GM23338 (cell line): ENCODE data around the gene OMP. TPM values are rescaled to one million over a fixed set of nuclear protein-coding genes. Genes with fewer than 3 reads are reported as not detected.

Experiments
- ATAC-seq: fragments of 200-7000 bp; cut with Tn5 transposase; 3 replicates; pipeline ENCODE4 v1.9.1; 2020
- DNase-seq: peaks from one replicate; pipeline ENCODE4 v3.0.0-alpha.2; 2015; ENCODE audit warnings: low spot score
- H2AFZ ChIP-seq: fragments of 200-600 bp; sonication (generic); 2 replicates; pipeline ENCODE4 v1.8.0; 2016; ENCODE audit warnings: antibody characterized with exemption, mild to moderate bottlenecking, moderate library complexity
- H3F3A ChIP-seq: fragments of 200-600 bp; sonication (generic); replicated peaks from 2 replicates; pipeline ENCODE4 v1.8.0; 2017; ENCODE audit warnings: antibody characterized with exemption, mixed run types, low read depth
- H3K27ac ChIP-seq: fragments of 200-600 bp; sonication (generic); 2 replicates; pipeline ENCODE4 v1.6.1; 2016; ENCODE audit warnings: low read depth
- H3K27me3 ChIP-seq: fragments of 200-600 bp; sonication (generic); 2 replicates; pipeline ENCODE4 v1.8.0; 2016; ENCODE audit warnings: mild to moderate bottlenecking, mixed run types, moderate library complexity; ENCODE audit not compliant: insufficient read depth
- H3K36me3 ChIP-seq: fragments of 200-600 bp; sonication (generic); 2 replicates; pipeline ENCODE4 v1.8.0; 2016; ENCODE audit warnings: mild to moderate bottlenecking; ENCODE audit not compliant: insufficient read depth
- H3K4me1 ChIP-seq: fragments of 200-600 bp; sonication (generic); 2 replicates; pipeline ENCODE4 v1.8.0; 2016; ENCODE audit warnings: mild to moderate bottlenecking, moderate library complexity; ENCODE audit not compliant: insufficient read depth
- H3K4me2 ChIP-seq: fragments of 200-600 bp; sonication (generic); 2 replicates; pipeline ENCODE4 v1.7.1; 2017; ENCODE audit warnings: mixed run types
- H3K4me3 ChIP-seq: fragments of 200-600 bp; sonication (generic); 2 replicates; pipeline ENCODE4 v1.6.1; 2016; ENCODE audit warnings: mixed run types
- H3K79me2 ChIP-seq: fragments of 200-600 bp; sonication (generic); replicated peaks from 2 replicates; pipeline ENCODE4 v1.8.0; 2017; ENCODE audit warnings: mild to moderate bottlenecking; ENCODE audit not compliant: insufficient read depth
- H3K9me2 ChIP-seq: fragments of 200-600 bp; sonication (generic); 2 replicates; pipeline ENCODE4 v1.8.0; 2017; ENCODE audit not compliant: insufficient read depth
- H4K20me1 ChIP-seq: fragments of 200-600 bp; sonication (generic); replicated peaks from 2 replicates; pipeline ENCODE4 v1.8.0; 2017; ENCODE audit warnings: mild to moderate bottlenecking; ENCODE audit not compliant: insufficient read depth
- H3K27ac Mint-ChIP-seq: 2 replicates; pipeline ENCODE4 v1.8.0; 2020; ENCODE audit warnings: inconsistent platforms, mild to moderate bottlenecking, moderate library complexity, mixed read lengths
- H3K27me3 Mint-ChIP-seq: 3 replicates; pipeline ENCODE4 v1.8.0; 2022; ENCODE audit warnings: low read depth, mild to moderate bottlenecking, moderate library complexity, mixed read lengths, inconsistent platforms; ENCODE audit not compliant: insufficient read depth, poor library complexity
- H3K36me3 Mint-ChIP-seq: 3 replicates; pipeline ENCODE4 v1.8.0; 2021; ENCODE audit warnings: low read depth, mild to moderate bottlenecking, inconsistent platforms, moderate library complexity, mixed read lengths
- H3K4me1 Mint-ChIP-seq: 3 replicates; pipeline ENCODE4 v1.8.0; 2020; ENCODE audit warnings: mild to moderate bottlenecking, inconsistent platforms, mixed read lengths
- H3K4me3 Mint-ChIP-seq: 3 replicates; pipeline ENCODE4 v1.8.0; 2021; ENCODE audit warnings: moderate library complexity, mild to moderate bottlenecking, inconsistent platforms, mixed read lengths
- H3K9me3 Mint-ChIP-seq: 3 replicates; pipeline ENCODE4 v1.8.0; 2020; ENCODE audit warnings: moderate library complexity, mild to moderate bottlenecking, inconsistent platforms, mixed read lengths
- CREB1 ChIP-seq: fragments of 250-450 bp; sonication (Bioruptor Pico); IDR thresholded peaks from 2 replicates; pipeline ENCODE4 v1.5.0; 2020; ENCODE audit warnings: low read depth, mild to moderate bottlenecking, moderate library complexity
- CTCF ChIP-seq, 2 experiments: fragments of 200-600 bp in 1 of 2; sonication (generic) in 1 of 2; conservative IDR thresholded peaks; 2 replicates each; pipeline versions ENCODE4 v1.5.1 to v1.6.1; 2016 to 2017; ENCODE audit warnings: antibody characterized with exemption in 2 of 2, low read depth in 2 of 2, mild to moderate bottlenecking in 2 of 2, moderate library complexity in 1 of 2
- ETS1 ChIP-seq: IDR thresholded peaks from 2 replicates; pipeline ENCODE4 v1.6.1; 2016; ENCODE audit warnings: antibody characterized with exemption
- EZH2 ChIP-seq: fragments of 200-600 bp; sonication (generic); IDR thresholded peaks from one replicate; pipeline ENCODE4 v1.8.0; 2017; ENCODE audit warnings: antibody characterized with exemption, mild to moderate bottlenecking, low read depth; ENCODE audit not compliant: unreplicated experiment
- EZH2phosphoT487 ChIP-seq: fragments of 200-600 bp; sonication (generic); IDR thresholded peaks from one replicate; pipeline ENCODE4 v1.8.1; 2018; ENCODE audit warnings: antibody characterized with exemption; ENCODE audit not compliant: unreplicated experiment
- JUNB ChIP-seq: IDR thresholded peaks from one replicate; pipeline ENCODE4 v1.6.1; 2016; ENCODE audit warnings: antibody characterized with exemption; ENCODE audit not compliant: unreplicated experiment
- NANOG ChIP-seq: IDR thresholded peaks from 2 replicates; pipeline ENCODE4 v1.6.1; 2016; ENCODE audit warnings: antibody characterized with exemption, borderline replicate concordance
- POLR2AphosphoS5 ChIP-seq: IDR thresholded peaks from 2 replicates; pipeline ENCODE4 v1.6.1; 2016; ENCODE audit warnings: antibody characterized with exemption, low read depth
- REST ChIP-seq: IDR thresholded peaks from one replicate; pipeline ENCODE4 v1.6.1; 2018; ENCODE audit warnings: antibody characterized with exemption; ENCODE audit not compliant: unreplicated experiment
- STAT1 ChIP-seq: IDR thresholded peaks from one replicate; pipeline ENCODE4 v1.6.1; 2016; ENCODE audit warnings: antibody characterized with exemption; ENCODE audit not compliant: unreplicated experiment
- ZNF114 ChIP-seq: fragments of 250-450 bp; sonication (Bioruptor Pico); IDR thresholded peaks from 2 replicates; pipeline ENCODE4 v1.5.0; 2020; ENCODE audit warnings: mild to moderate bottlenecking, moderate library complexity
- ZNF331 ChIP-seq: fragments of 250-450 bp; sonication (Bioruptor Pico); IDR thresholded peaks from 2 replicates; pipeline ENCODE4 v1.5.0; 2020; ENCODE audit warnings: low read depth, mild to moderate bottlenecking, moderate library complexity
- ZNF462 ChIP-seq: fragments of 250-450 bp; sonication (Bioruptor Pico); IDR thresholded peaks from 2 replicates; pipeline ENCODE4 v1.5.0; 2020; ENCODE audit warnings: mild to moderate bottlenecking, moderate library complexity
- polyA plus RNA-seq: library from polyadenylated mRNA; unstranded; fragments of >200 nt; fragmentation: Nextera tagmentation; extraction: Ambion mirVana; gene quantifications from 2 replicates; pipeline ENCODE4 v1.2.1, GENCODE V29; 2016
- total RNA-seq: library from RNA; depleted of rRNA; stranded (reverse); fragments of >200 nt; shearing (Covaris generic); gene quantifications from 2 replicates; pipeline ENCODE4 v1.2.3, GENCODE V29; 2014

Gene OMP
- total and polyA plus RNA-seq, 2 experiments from 2014 or later = 1.0 TPM; not detected in 1

GRCh38 chr11:77138106-77138649, 35.5 kb downstream of the OMP start:
- Histone ChIP-seq H3K36me3 (no peaks in the 10 kb centered on the region), H3K4me3 (peak overlapping the region; percentile 36; the same call in 1 of the 2 replicates), H3K4me1 (peaks cover 3% of the 10 kb centered on the region; the same call in 1 of the 2 replicates), H3K27ac (no peak overlapping the region), H3K9me2 (no peaks in the 10 kb centered on the region), H3K27me3 (no peaks in the 10 kb centered on the region), H3K79me2 (no peaks in the 10 kb centered on the region), H2AFZ (peak overlapping the region; percentile 43; the same call in 1 of the 2 replicates), H3F3A (no peaks in the 10 kb centered on the region), H3K4me2 (peak overlapping the region; percentile 38; the same call in 1 of the 2 replicates), H4K20me1 (no peaks in the 10 kb centered on the region)
- DNase-seq (peak; percentile 50), ATAC-seq (peak; percentile 44)
- Mint-ChIP-seq H3K4me1 (peaks cover 12% of the 10 kb centered on the region), H3K36me3 (no peaks in the 10 kb centered on the region), H3K4me3 (no peak overlapping the region), H3K27me3 (no peaks in the 10 kb centered on the region), H3K27ac (no peak overlapping the region), H3K9me3 (no peaks in the 10 kb centered on the region)
- TF ChIP-seq CTCF (conservative IDR thresholded peaks at IDR 0.05; ENCODE audit: low read depth in 2 of 2) = no peak
- no peak for TF ChIP-seq CREB1 (CRISPR knock-in tag)
- TF ChIP-seq STAT1 = no peak
- TF ChIP-seq POLR2AphosphoS5 = no peak
- no peak for TF ChIP-seq EZH2phosphoT487
- TF ChIP-seq JUNB = no peak
- no peak for TF ChIP-seq ZNF114 (CRISPR knock-in tag)
- no peak for TF ChIP-seq NANOG
- no peak for TF ChIP-seq ZNF462
- no peak for TF ChIP-seq EZH2
- TF ChIP-seq ETS1 = no peak
- no peak for TF ChIP-seq REST
- no peak for TF ChIP-seq ZNF331 (CRISPR knock-in tag)
